ENCODE data around the gene RBFOX2.

DNA sequence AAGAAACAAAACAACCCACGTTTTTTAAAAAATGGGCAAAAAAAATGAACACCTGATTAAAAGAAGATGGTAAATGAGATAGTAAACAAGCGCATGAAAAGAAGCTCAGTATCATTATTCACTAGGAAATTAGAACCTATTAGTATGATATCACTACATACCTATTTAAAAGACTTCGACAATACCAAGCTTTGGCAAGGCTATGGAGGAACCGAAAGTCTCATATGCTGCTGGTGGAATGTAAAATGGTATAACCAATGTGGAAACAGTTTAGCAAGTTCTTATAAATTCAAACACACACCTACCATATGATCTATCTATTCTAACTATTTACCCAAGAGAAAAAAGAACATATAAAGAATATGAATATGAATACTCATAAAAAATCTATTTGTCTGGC lies 167.2 kb downstream of the RBFOX2 start:
- TF ChIP-seq CTCF (IDR thresholded peaks at IDR 0.05) (no peak), POLR2AphosphoS5 (IDR thresholded peaks at IDR 0.05) (no peak)
